CD14-positive monocyte (primary cell): Measurements from ENCODE around the gene KRTAP5-7. TPM values are rescaled to one million over a fixed set of nuclear protein-coding genes. Genes with fewer than 3 reads are reported as not detected.

Experiments
- DNase-seq, 3 donors: peaks; one replicate each; pipeline ENCODE4 v3.0.0-alpha.2; 2011 to 2022
- H2AFZ ChIP-seq: 2 replicates; pipeline ENCODE4 v1.6.0; 2012; ENCODE audit warnings: mild to moderate bottlenecking, low read depth, low read length, inconsistent platforms; ENCODE audit not compliant: insufficient read depth, poor library complexity, severe bottlenecking
- H3K27ac ChIP-seq, 2 donors: 1 replicate in 1 of 2; 2 replicates in 1 of 2; pipeline ENCODE4 v1.5.1; 2012 to 2013; ENCODE audit warnings: low read length in 2 of 2, control low read depth in 1 of 2, inconsistent platforms in 1 of 2, low read depth in 1 of 2, mild to moderate bottlenecking in 1 of 2
- H3K27me3 ChIP-seq, 2 donors: one replicate each; pipeline versions ENCODE4 v1.6.0 to v1.6.1; 2011 to 2013; ENCODE audit warnings: low read length in 2 of 2; ENCODE audit not compliant: control insufficient read depth in 2 of 2, insufficient read depth in 2 of 2
- H3K36me3 ChIP-seq, 2 donors: replicated peaks in 1 of 2; 1 replicate in 1 of 2; 2 replicates in 1 of 2; pipeline versions ENCODE4 v1.5.1 to v1.6.1; 2012 to 2013; ENCODE audit warnings: low read length in 2 of 2, control low read depth in 1 of 2, inconsistent platforms in 1 of 2, mild to moderate bottlenecking in 1 of 2; ENCODE audit not compliant: insufficient read depth in 2 of 2, control insufficient read depth in 1 of 2
- H3K4me1 ChIP-seq, 2 donors: 1 replicate in 1 of 2; 2 replicates in 1 of 2; pipeline versions ENCODE4 v1.5.1 to v1.6.1; 2012 to 2013; ENCODE audit warnings: low read length in 2 of 2, control low read depth in 1 of 2, inconsistent platforms in 1 of 2, mild to moderate bottlenecking in 1 of 2, moderate library complexity in 1 of 2; ENCODE audit not compliant: insufficient read depth in 2 of 2, control insufficient read depth in 1 of 2
- H3K4me2 ChIP-seq: replicated peaks from 2 replicates; pipeline ENCODE3; 2012; ENCODE audit warnings: low read length, moderate library complexity, mild to moderate bottlenecking; ENCODE audit not compliant: poor library complexity, severe bottlenecking; ENCODE audit errors: extremely low read depth
- H3K4me3 ChIP-seq, 3 experiments: fragments of 200-600 bp in 1 of 3; sonication (generic) in 1 of 3; replicated peaks in 1 of 3; 1 replicate in 2 of 3; 2 replicates in 1 of 3; pipeline ENCODE4 v1.5.1; 2011 to 2013; ENCODE audit warnings: low read length in 3 of 3, mild to moderate bottlenecking in 3 of 3, control low read depth in 2 of 3, low read depth in 2 of 3, inconsistent platforms in 1 of 3, moderate library complexity in 1 of 3
- H3K79me2 ChIP-seq: 2 replicates; pipeline ENCODE4 v1.6.0; 2012; ENCODE audit warnings: mild to moderate bottlenecking, control low read depth, inconsistent platforms, low read length, moderate library complexity; ENCODE audit not compliant: insufficient read depth
- H3K9ac ChIP-seq: 2 replicates; pipeline ENCODE4 v1.6.0; 2017; ENCODE audit warnings: low read length, mild to moderate bottlenecking; ENCODE audit not compliant: insufficient read depth, poor library complexity, severe bottlenecking
- H3K9me3 ChIP-seq, 2 donors: replicated peaks in 1 of 2; 1 replicate in 1 of 2; 2 replicates in 1 of 2; pipeline versions ENCODE4 v1.5.1 to v1.6.1; 2012 to 2013; ENCODE audit warnings: low read length in 2 of 2, control low read depth in 1 of 2; ENCODE audit not compliant: control insufficient read depth in 1 of 2, insufficient read depth in 1 of 2
- H4K20me1 ChIP-seq: 2 replicates; pipeline ENCODE4 v1.6.0; 2012; ENCODE audit warnings: mild to moderate bottlenecking, low read length, control low read depth, moderate library complexity; ENCODE audit not compliant: insufficient read depth
- H3K27ac Mint-ChIP-seq, 7 donors: one replicate each; pipeline ENCODE4 v1.8.0; 2020; ENCODE audit warnings: mild to moderate bottlenecking in 7 of 7, mixed read lengths in 7 of 7, moderate library complexity in 6 of 7, inconsistent platforms in 2 of 7
- H3K27me3 Mint-ChIP-seq, 3 donors: one replicate each; pipeline ENCODE4 v1.8.0; 2021 to 2022; ENCODE audit warnings: low read depth in 3 of 3, mild to moderate bottlenecking in 3 of 3, mixed read lengths in 3 of 3, moderate library complexity in 3 of 3, inconsistent platforms in 1 of 3
- H3K36me3 Mint-ChIP-seq, 2 donors: one replicate each; pipeline ENCODE4 v1.8.0; 2020; ENCODE audit warnings: mixed read lengths in 2 of 2, inconsistent platforms in 1 of 2, mild to moderate bottlenecking in 1 of 2
- H3K4me1 Mint-ChIP-seq: one replicate; pipeline ENCODE4 v1.8.0; 2020; ENCODE audit warnings: mild to moderate bottlenecking, mixed read lengths
- H3K4me3 Mint-ChIP-seq, 2 donors: one replicate each; pipeline ENCODE4 v1.8.0; 2020; ENCODE audit warnings: mild to moderate bottlenecking in 2 of 2, mixed read lengths in 2 of 2, moderate library complexity in 1 of 2
- H3K9me3 Mint-ChIP-seq, 7 donors: one replicate each; pipeline ENCODE4 v1.8.0; 2020 to 2022; ENCODE audit warnings: mixed read lengths in 7 of 7, mild to moderate bottlenecking in 6 of 7, moderate library complexity in 6 of 7, inconsistent platforms in 2 of 7
- CTCF ChIP-seq: fragments of 200-600 bp; IDR thresholded peaks from one replicate; pipeline ENCODE4 v1.8.0; 2022; ENCODE audit warnings: antibody characterized with exemption, mild to moderate bottlenecking
- WGBS: methylation state at CpG from one replicate; pipeline ENCODE4 v1.1.5; 2013; ENCODE audit warnings: missing lambda C conversion rate; ENCODE audit not compliant: insufficient coverage; 5-methylcytosine and 5-hydroxymethylcytosine counted together
- intact Hi-C, 2 donors: fragments of 100-400 bp; cut with micrococcal nuclease; formaldehyde crosslinking; loops; one replicate each; pipeline versions ENCODE4 v1.15.0 to v1.15.1; 2023
- polyA plus RNA-seq, 3 donors: library from polyadenylated mRNA; depleted of rRNA in 1 of 3; unstranded in 2 of 3; stranded (reverse) in 1 of 3; fragments of 300-500 nt in 2 of 3; fragments of >200 nt in 1 of 3; fragmentation: Illumina TruSeq in 2 of 3; gene quantifications; 1 replicate in 2 of 3; 2 replicates in 1 of 3; pipeline ENCODE4 v1.2.3, GENCODE V29; 2012 to 2021

The KRTAP5-7 gene
- polyA plus RNA-seq, 3 donors = 0.05 TPM; not detected in 2

- Mint-ChIP-seq H3K27ac (peak overlapping the region in 1 of 7 donors; percentile 11), H3K36me3 (peaks cover 87 to 97% of the 10 kb centered on the region in 2 donors)
These were observed 37.6 kb upstream of the KRTAP5-7 start for GRCh38 chr11:71489311-71490043.

More at GRCh38 chr11:71489311-71490043, 37.6 kb upstream of the KRTAP5-7 start:
- Mint-ChIP-seq H3K27me3 (peaks cover 0 to 1% (median 0%) of the 10 kb centered on the region in 3 donors), H3K4me3 (no peak overlapping the region), H3K9me3 (no peaks in the 10 kb centered on the region), H3K4me1 (no peaks in the 10 kb centered on the region)
- Histone ChIP-seq H3K4me1 (no peaks in the 10 kb centered on the region), H3K27me3 (no peaks in the 10 kb centered on the region), H3K4me3 (no peak overlapping the region), H3K27ac (no peak overlapping the region), H3K36me3 (peaks cover 85 to 97% of the 10 kb centered on the region in 2 donors), H4K20me1 (no peaks in the 10 kb centered on the region), H3K79me2 (no peaks in the 10 kb centered on the region), H3K9me3 (no peaks in the 10 kb centered on the region), H3K9ac (no peak overlapping the region), H3K4me2 (no peak overlapping the region), H2AFZ (no peak overlapping the region)
- TF ChIP-seq CTCF = no peak
- 93% methylated on average over 10 of the region's 15 CpGs for WGBS
- intact Hi-C loops = no loop called here
- peak in 1 of 3 donors; percentile 48 for DNase-seq
